GM13976 (cell line): ENCODE data around the gene ADGB.

Experiments used
- DNase-seq: peaks from one replicate; pipeline ENCODE4 v3.0.0; 2012; ENCODE audit warnings: low spot score
- in situ Hi-C: fragments of 300-500 bp; cut with MboI; formaldehyde crosslinking; loops from one replicate; pipeline ENCODE4 v1.12.0; 2022; ENCODE audit warnings: low sequenced_read_pairs, mixed read lengths, inconsistent platforms; ENCODE audit not compliant: unreplicated experiment
- TF ChIP-seq, protein P1 (sequence below): IDR thresholded peaks from 2 replicates; pipeline ENCODE4 v1.5.1; 2012; ENCODE audit warnings: borderline replicate concordance, mild to moderate bottlenecking; ENCODE audit not compliant: insufficient read depth; ENCODE audit errors: extremely low read depth, missing control alignments, control extremely low read depth

Gene ADGB

GRCh38 chr6:146709036-146709622, 110.4 kb downstream of the ADGB start:
- TF ChIP-seq, protein P1, sequence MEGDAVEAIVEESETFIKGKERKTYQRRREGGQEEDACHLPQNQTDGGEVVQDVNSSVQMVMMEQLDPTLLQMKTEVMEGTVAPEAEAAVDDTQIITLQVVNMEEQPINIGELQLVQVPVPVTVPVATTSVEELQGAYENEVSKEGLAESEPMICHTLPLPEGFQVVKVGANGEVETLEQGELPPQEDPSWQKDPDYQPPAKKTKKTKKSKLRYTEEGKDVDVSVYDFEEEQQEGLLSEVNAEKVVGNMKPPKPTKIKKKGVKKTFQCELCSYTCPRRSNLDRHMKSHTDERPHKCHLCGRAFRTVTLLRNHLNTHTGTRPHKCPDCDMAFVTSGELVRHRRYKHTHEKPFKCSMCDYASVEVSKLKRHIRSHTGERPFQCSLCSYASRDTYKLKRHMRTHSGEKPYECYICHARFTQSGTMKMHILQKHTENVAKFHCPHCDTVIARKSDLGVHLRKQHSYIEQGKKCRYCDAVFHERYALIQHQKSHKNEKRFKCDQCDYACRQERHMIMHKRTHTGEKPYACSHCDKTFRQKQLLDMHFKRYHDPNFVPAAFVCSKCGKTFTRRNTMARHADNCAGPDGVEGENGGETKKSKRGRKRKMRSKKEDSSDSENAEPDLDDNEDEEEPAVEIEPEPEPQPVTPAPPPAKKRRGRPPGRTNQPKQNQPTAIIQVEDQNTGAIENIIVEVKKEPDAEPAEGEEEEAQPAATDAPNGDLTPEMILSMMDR = no peak
- in situ Hi-C loops = no loop called here
- DNase-seq = no peak

DNA sequence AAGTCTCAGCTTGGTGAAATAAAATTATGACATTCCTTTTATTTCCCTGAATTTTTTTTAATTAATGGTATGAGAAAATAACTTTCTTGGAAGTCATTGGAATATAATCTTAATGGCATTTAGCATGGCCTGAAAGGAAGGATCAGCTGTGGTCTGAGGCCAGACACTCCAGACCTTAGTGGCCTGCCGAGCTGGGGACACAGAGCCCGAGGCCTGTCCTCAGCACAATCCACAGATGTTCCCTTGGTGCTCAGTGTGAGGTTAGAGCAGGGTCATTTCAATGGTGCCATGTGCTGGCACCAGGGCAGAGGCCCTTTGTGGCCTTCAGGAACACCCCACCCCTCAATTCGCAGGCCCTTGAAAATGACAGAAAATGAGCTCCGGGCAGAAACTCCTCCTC, 120.6 kb downstream of the ADGB start:
- in situ Hi-C loops = no loop called here
- TF ChIP-seq, protein P1 = no peak
- no peak for DNase-seq

DNA sequence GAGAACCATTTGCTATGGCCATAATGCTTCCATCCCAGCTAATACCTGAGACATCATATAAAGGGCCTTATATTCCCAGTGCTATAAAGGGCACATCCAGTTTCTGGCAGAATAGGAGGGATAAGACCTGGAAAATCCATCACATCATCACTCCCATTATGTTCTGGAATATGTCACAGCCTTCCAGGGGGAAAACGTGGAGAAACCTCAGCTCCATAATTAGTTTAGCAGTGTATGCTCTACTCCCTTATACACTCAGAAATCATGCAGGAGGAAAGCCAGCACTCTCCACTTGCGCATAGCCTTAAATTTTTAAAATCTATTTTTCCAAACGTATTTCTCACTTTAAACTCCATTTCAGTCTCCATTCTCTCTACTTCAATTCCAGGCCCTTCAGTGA, 140.9 kb downstream of the ADGB start:
- DNase-seq = no peak
- in situ Hi-C loops = no loop called here
- TF ChIP-seq, protein P1 = no peak

DNA sequence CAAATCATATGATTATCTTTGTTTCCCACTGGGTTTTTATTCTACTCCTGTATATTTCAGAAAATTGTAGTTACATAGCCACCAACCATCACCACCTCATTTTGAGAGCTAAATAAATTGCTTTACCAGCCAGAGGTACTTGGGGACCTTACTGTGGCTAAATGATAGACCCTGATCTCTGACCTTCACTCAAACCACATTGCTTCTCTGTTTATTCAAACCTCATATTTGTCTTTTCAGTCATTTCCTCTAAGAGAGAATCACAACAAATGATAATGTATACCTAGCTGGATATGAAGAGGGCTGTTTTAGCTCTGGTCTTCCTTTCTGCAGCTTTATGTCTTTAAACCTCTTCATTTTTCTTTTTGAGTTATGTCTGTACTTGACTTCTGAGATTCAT, 142.8 kb downstream of the ADGB start:
- DNase-seq = no peak
- TF ChIP-seq, protein P1 = no peak
- in situ Hi-C loops = no loop called here

GRCh38 chr6:146753306-146753705, 154.5 kb downstream of the ADGB start:
- in situ Hi-C loops = no loop called here
- TF ChIP-seq, protein P1 = no peak
- no peak for DNase-seq

DNA sequence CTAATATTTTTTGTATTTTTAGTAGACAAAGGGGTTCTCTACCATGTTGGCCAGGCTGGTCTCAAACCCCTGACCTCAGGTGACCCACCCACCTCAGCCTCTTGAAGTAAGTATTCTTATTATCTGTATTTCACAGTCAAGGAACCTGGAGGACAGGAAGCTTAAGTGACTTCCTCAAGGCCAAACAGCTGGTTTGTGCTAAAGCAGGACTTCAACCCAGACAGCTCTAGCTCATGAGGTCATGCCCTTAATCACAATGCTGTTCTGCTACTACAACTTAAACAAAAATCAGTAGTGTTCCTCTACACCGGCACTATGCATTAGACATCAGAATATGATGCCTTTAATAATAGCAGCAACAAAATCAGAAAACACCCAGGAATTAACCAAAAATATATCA, 168.9 kb downstream of the ADGB start:
- TF ChIP-seq, protein P1 = no peak
- in situ Hi-C loops = no loop called here
- no peak for DNase-seq
